Large intestine (tissue), 3 donors: ENCODE data around the gene MPP1. TPM values are rescaled to one million over a fixed set of nuclear protein-coding genes. Genes with fewer than 3 reads are reported as not detected.

Source experiments
- DNase-seq, 2 donors: peaks; one replicate each; pipeline versions ENCODE4 v3.0.0 to v3.0.0-alpha.2; 2013
- H3K27ac ChIP-seq: one replicate; pipeline ENCODE4 v1.5.1; 2013; ENCODE audit warnings: low read length
- H3K27me3 ChIP-seq: 2 replicates; pipeline ENCODE4 v1.6.1; 2013; ENCODE audit warnings: low read length; ENCODE audit not compliant: control insufficient read depth, insufficient read depth
- H3K36me3 ChIP-seq: 2 replicates; pipeline ENCODE4 v1.6.1; 2013; ENCODE audit warnings: low read length; ENCODE audit not compliant: control insufficient read depth, insufficient read depth
- H3K4me1 ChIP-seq: one replicate; pipeline ENCODE4 v1.6.1; 2013; ENCODE audit warnings: low read length; ENCODE audit not compliant: control insufficient read depth, insufficient read depth
- H3K4me3 ChIP-seq: one replicate; pipeline ENCODE4 v1.5.1; 2013; ENCODE audit warnings: low read length
- H3K9me3 ChIP-seq: one replicate; pipeline ENCODE4 v1.6.1; 2013; ENCODE audit warnings: mild to moderate bottlenecking, low read depth, low read length, moderate library complexity; ENCODE audit not compliant: control insufficient read depth
- WGBS: methylation state at CpG from one replicate; pipeline ENCODE4 v1.1.5; 2013; ENCODE audit warnings: low lambda C conversion rate; ENCODE audit not compliant: insufficient coverage; 5-methylcytosine and 5-hydroxymethylcytosine counted together
- polyA plus RNA-seq: library from polyadenylated mRNA; unstranded; fragments of 120-200 nt; gene quantifications from one replicate; pipeline ENCODE4 v1.2.1, GENCODE V29; 2013

Gene MPP1
- polyA plus RNA-seq, 1 donor: 86.4 TPM

GRCh38 chrX:154731881-154732280 is 73.4 kb downstream of the MPP1 start:
- no peaks in the 10 kb centered on the region for H3K9me3 ChIP-seq
- no peak overlapping the region for H3K27ac ChIP-seq
- no peaks in the 10 kb centered on the region for H3K27me3 ChIP-seq
- no peak for DNase-seq
- WGBS: 93% methylated on average over 3 of the region's 7 CpGs
- H3K4me3 ChIP-seq: no peak overlapping the region
- H3K4me1 ChIP-seq: peaks cover 3% of the 10 kb centered on the region
- H3K36me3 ChIP-seq: no peaks in the 10 kb centered on the region

GRCh38 chrX:154731184-154731583 is 74.1 kb downstream of the MPP1 start:
- Histone ChIP-seq H3K27me3 (no peaks in the 10 kb centered on the region), H3K27ac (no peak overlapping the region), H3K4me3 (no peak overlapping the region), H3K9me3 (no peaks in the 10 kb centered on the region), H3K4me1 (peaks cover 3% of the 10 kb centered on the region), H3K36me3 (no peaks in the 10 kb centered on the region)
- DNase-seq: no peak
- no CpG with 5 or more reads among the region's 5 CpGs for WGBS

- Histone ChIP-seq H3K36me3 (no peaks in the 10 kb centered on the region), H3K4me3 (no peak overlapping the region), H3K4me1 (peaks cover 3% of the 10 kb centered on the region), H3K9me3 (no peaks in the 10 kb centered on the region), H3K27me3 (no peaks in the 10 kb centered on the region), H3K27ac (no peak overlapping the region)
- no CpG with 5 or more reads among the region's 6 CpGs for WGBS
- no peak for DNase-seq
Measured at GRCh38 chrX:154730253-154730891, 74.9 kb downstream of the MPP1 start.

- Histone ChIP-seq H3K27me3 (no peaks in the 10 kb centered on the region), H3K4me1 (peaks cover 2% of the 10 kb centered on the region), H3K9me3 (no peaks in the 10 kb centered on the region), H3K36me3 (no peaks in the 10 kb centered on the region), H3K4me3 (no peak overlapping the region), H3K27ac (no peak overlapping the region)
- 60% methylated on average over 1 of the region's 3 CpGs for WGBS
- no peak for DNase-seq
Measured at GRCh38 chrX:154729439-154729838, 75.8 kb downstream of the MPP1 start.

Other genes with a start within 250 kb of the MPP1 start
- gene CTAG1A, start 220.4 kb downstream of the MPP1 start, polyA plus RNA-seq: not detected
- not detected for gene CTAG1B, start 186.2 kb downstream of the MPP1 start, polyA plus RNA-seq
- not detected for gene CTAG2, start 151.9 kb downstream of the MPP1 start, polyA plus RNA-seq
- 3.2 TPM for gene GAB3, start 54.4 kb downstream of the MPP1 start, polyA plus RNA-seq
- 55.9 TPM for gene DKC1, start 42.6 kb downstream of the MPP1 start, polyA plus RNA-seq
- gene SMIM9, start 29.2 kb upstream of the MPP1 start, polyA plus RNA-seq: not detected
- 14.7 TPM for gene F8A1, start 80.9 kb upstream of the MPP1 start, polyA plus RNA-seq
- gene F8, start 217.2 kb upstream of the MPP1 start, polyA plus RNA-seq: 2.9 TPM
- gene FUNDC2, start 221.4 kb upstream of the MPP1 start, polyA plus RNA-seq: 94.9 TPM